Measurements from ENCODE around the gene NR1H3. TPM values are rescaled to one million over a fixed set of nuclear protein-coding genes. Genes with fewer than 3 reads are reported as not detected.

Gene NR1H3
- total RNA-seq (2013; cell fraction: nucleolus; rRNA removed): 10.7 and 12.1 TPM in 2 replicates
- 3.8 and 4.3 TPM in 2 replicates for total RNA-seq (2014; rRNA removed)
- 2.9 and 3.4 TPM in 2 replicates for total RNA-seq (2014; rRNA removed; fragmentation: Illumina TruSeq; extraction: Trizol)
- 5.2 TPM in 2 replicates for total RNA-seq (2021)
- polyA plus RNA-seq (2011; ENCODE audit: low read depth): 2.7 TPM
- polyA plus RNA-seq (2011; rRNA removed): 4.1 and 6.2 TPM in 2 replicates
- 8.0 and 9.0 TPM in 2 replicates for polyA plus RNA-seq (2011; cell fraction: cytosol; rRNA removed)
- polyA plus RNA-seq (2011; cell fraction: nucleus; rRNA removed): 10.2 and 12.5 TPM in 2 replicates
- 3.4 and 5.0 TPM in 2 replicates for polyA plus RNA-seq (2012)
- polyA plus RNA-seq (2014; fragmentation: Illumina TruSeq; extraction: Trizol): 0.27 and 2.6 TPM in 2 replicates
- 1 to 10 TPM; 3.5 to 4.4 TPM for polyA plus RNA-seq (2014; fragmentation: Nextera tagmentation; extraction: Ambion mirVana)
- 4.7 and 4.8 TPM in 2 replicates for polyA plus RNA-seq (2014; rRNA removed)
- polyA plus RNA-seq (2016; fragmentation: Nextera tagmentation; extraction: Ambion mirVana): 1 to 10 TPM; 5.5 to 8.9 TPM
- polyA minus RNA-seq (2011; rRNA and poly(A)+ RNA removed): 9.2 and 13.9 TPM in 2 replicates
- 3.2 and 8.5 TPM in 2 replicates for polyA minus RNA-seq (2011; cell fraction: cytosol; rRNA and poly(A)+ RNA removed)
- 2.2 and 3.2 TPM in 2 replicates for polyA minus RNA-seq (2011; cell fraction: nucleus; rRNA and poly(A)+ RNA removed)
- percentile 54 among the genes with signal in this experiment for Bru-seq, nascent RNA
- BruChase-seq, experiment 1, labeled RNA remaining after a 6-hour chase: percentile 49 among the genes with signal in this experiment
- BruChase-seq, experiment 2, labeled RNA remaining after a 2-hour chase: percentile 52 among the genes with signal in this experiment
- long read RNA-seq, experiment 1, partial matches to known transcripts: 0 of 1 reads
- long read RNA-seq, experiment 1, other reads (novel, unspliced or antisense): 0 of 1 reads
- long read RNA-seq, experiment 2, partial matches to known transcripts: 0 of 3 reads
- long read RNA-seq, experiment 2, other reads (novel, unspliced or antisense): 2 of 3 reads

- SMC1A ChIA-PET (ENCODE audit: uncharacterized antibody, unreplicated experiment): interaction anchor here (0.9 to 2.8 kb wide), 6 partner anchors 9 to 197 kb away, joined by 3 to 35 read pairs (median 4); partner anchors contain the start of genes ACP2 and ARFGAP2
- no peak within 1 kb of the TSS for H3K4me2 ChIP-seq (ENCODE audit: control insufficient read depth, insufficient read depth)
- intact Hi-C loops (cut with micrococcal nuclease; ENCODE audit: unreplicated experiment): no loop called here
- TF ChIP-seq SUPT20H (IDR thresholded peaks at IDR 0.05; ENCODE audit: borderline replicate concordance, control insufficient read depth, low read depth, low read length) (no peak), CHD2 (IDR thresholded peaks at IDR 0.05; ENCODE audit: borderline replicate concordance, low read depth, low read length) (no peak), EP300 (IDR thresholded peaks at IDR 0.05; ENCODE audit: borderline replicate concordance in 1 of 2, control insufficient read depth in 1 of 2, low read depth in 2 of 2, low read length in 2 of 2) (no peak), NFYB (IDR thresholded peaks at IDR 0.05; ENCODE audit: insufficient read depth, low read depth, low read length) (no peak), YBX1 (IDR thresholded peaks at IDR 0.05) (no peak), EGR1 (IDR thresholded peaks at IDR 0.05; ENCODE audit: borderline replicate concordance in 1 of 2, low read depth in 2 of 2, low read length in 2 of 2) (peak in 1 of 2 experiments; percentile 7; a peak in 1 of 3 replicates), RUNX3 (IDR thresholded peaks at IDR 0.05; ENCODE audit: low read length) (no peak), RAD21 (IDR thresholded peaks at IDR 0.05; ENCODE audit: insufficient read depth, low read depth, low read length) (peak; percentile 54), SMC3 (IDR thresholded peaks at IDR 0.05; ENCODE audit: borderline replicate concordance, low read length) (peak; percentile 8; the same call in 1 of the 2 replicates), GATAD2B (conservative IDR thresholded peaks at IDR 0.05; ENCODE audit: low read depth) (no peak), ESRRA (IDR thresholded peaks at IDR 0.05; ENCODE audit: low read length) (no peak), MAX (IDR thresholded peaks at IDR 0.05; ENCODE audit: low read depth, low read length) (no peak), CBX3 (IDR thresholded peaks at IDR 0.05; ENCODE audit: borderline replicate concordance, low read depth) (no peak), RELA (IDR thresholded peaks at IDR 0.05; ENCODE audit: borderline replicate concordance, partially characterized antibody) (no peak), HDGF (IDR thresholded peaks at IDR 0.05) (no peak), E4F1 (IDR thresholded peaks at IDR 0.05; ENCODE audit: borderline replicate concordance, partially characterized antibody) (no peak)
Measured at GRCh38 chr11:47257517-47258316, at the start of gene NR1H3. TSS of gene NR1H3 (plus strand) at chr11:47257996. CDS start at chr11:47259217, 1,221 bp downstream.

More at GRCh38 chr11:47257517-47258316, at the start of gene NR1H3:
- no peak for DNase-seq (ENCODE audit: low read depth, low spot score)
- Histone ChIP-seq H3K27ac (ENCODE audit: control insufficient read depth, insufficient read depth) (no peak within 1 kb of the TSS), H3K4me1 (ENCODE audit: control insufficient read depth, insufficient read depth, low read length) (no peaks in the 10 kb centered on the region), H4K20me1 (ENCODE audit: control insufficient read depth, insufficient read depth) (no peaks in the 10 kb centered on the region), H3K79me2 (ENCODE audit: control insufficient read depth, insufficient read depth, low read length) (no peaks in the 10 kb centered on the region), H2AFZ (ENCODE audit: control insufficient read depth, low read depth, low read length) (no peak within 1 kb of the TSS), H3K9ac (ENCODE audit: control insufficient read depth, insufficient read depth, low read length) (no peak within 1 kb of the TSS), H3K36me3 (ENCODE audit: control insufficient read depth in 2 of 2, insufficient read depth in 2 of 2, low read length in 1 of 2) (no peaks in the 10 kb centered on the region), H3K27me3 (replicated peaks in 1 of 2; ENCODE audit: control insufficient read depth in 2 of 2, insufficient read depth in 2 of 2, low read length in 1 of 2) (no peaks in the 10 kb centered on the region), H3K9me3 (replicated peaks; ENCODE audit: control insufficient read depth, insufficient read depth, low read length) (no peaks in the 10 kb centered on the region), H3K4me3 (no peak within 1 kb of the TSS)
- no peak for FAIRE-seq
- ChIA-PET POLR2A (interaction anchor here (1.0 kb wide), 1 partner anchor 9 kb away, joined by 3 read pairs; no protein-coding TSS in a partner anchor), RAD21 (ENCODE audit: unreplicated experiment) (interaction anchor here (2.7 kb wide), 2 partner anchors 43 to 154 kb away, joined by 11 to 16 read pairs; partner anchors contain the start of gene DDB2), CTCF (interaction anchor here (1.1 to 3.6 kb wide), 11 partner anchors 9 to 168 kb away, joined by 3 to 33 read pairs (median 5); partner anchors contain the start of genes ACP2, DDB2, MADD and PACSIN3)
- BruUV-seq (replicated peaks): no TSS peak
- 40% methylated on average over 10 of the region's 15 CpGs for WGBS (ENCODE audit: insufficient coverage, insufficient replicate concordance, low lambda C conversion rate, missing lambda C conversion rate)
- in situ Hi-C loops (cut with MboI): no loop called here
- peak; percentile 45; the same call in 2 of the 3 replicates for ATAC-seq

Data from GM12878 (cell line).